Measurements from ENCODE around the gene IRAK2.

DNA sequence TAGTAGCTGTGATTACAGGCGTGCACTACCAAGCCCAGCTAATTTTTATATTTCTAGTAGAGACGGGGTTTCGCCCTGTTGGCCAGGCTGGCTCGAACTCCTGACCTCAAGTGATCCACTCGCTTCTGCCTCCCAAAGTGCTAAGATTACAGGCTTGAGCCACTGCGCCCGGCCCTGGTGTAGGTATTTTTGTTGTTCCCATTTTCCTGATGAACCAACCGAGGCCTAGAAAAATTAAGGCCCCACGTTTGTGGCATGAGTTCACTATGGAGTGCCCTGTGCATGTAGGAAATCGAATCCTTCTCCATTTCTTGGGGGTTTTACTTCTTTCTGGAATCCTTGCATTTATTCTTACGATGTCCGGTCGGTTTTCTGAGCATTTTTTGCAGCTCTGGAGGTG lies 69.3 kb downstream of the IRAK2 start:
- TF ChIP-seq NPAS2 (CRISPR knock-in tag; IDR thresholded peaks at IDR 0.05; ENCODE audit: borderline replicate concordance) (no peak), POLR2A (IDR thresholded peaks at IDR 0.05; ENCODE audit: low read length) (no peak)
- TF ChIP-seq, protein P1, sequence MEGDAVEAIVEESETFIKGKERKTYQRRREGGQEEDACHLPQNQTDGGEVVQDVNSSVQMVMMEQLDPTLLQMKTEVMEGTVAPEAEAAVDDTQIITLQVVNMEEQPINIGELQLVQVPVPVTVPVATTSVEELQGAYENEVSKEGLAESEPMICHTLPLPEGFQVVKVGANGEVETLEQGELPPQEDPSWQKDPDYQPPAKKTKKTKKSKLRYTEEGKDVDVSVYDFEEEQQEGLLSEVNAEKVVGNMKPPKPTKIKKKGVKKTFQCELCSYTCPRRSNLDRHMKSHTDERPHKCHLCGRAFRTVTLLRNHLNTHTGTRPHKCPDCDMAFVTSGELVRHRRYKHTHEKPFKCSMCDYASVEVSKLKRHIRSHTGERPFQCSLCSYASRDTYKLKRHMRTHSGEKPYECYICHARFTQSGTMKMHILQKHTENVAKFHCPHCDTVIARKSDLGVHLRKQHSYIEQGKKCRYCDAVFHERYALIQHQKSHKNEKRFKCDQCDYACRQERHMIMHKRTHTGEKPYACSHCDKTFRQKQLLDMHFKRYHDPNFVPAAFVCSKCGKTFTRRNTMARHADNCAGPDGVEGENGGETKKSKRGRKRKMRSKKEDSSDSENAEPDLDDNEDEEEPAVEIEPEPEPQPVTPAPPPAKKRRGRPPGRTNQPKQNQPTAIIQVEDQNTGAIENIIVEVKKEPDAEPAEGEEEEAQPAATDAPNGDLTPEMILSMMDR (IDR thresholded peaks at IDR 0.05): no peak

Data from A549 (cell line).